Peyer's patch (tissue), 4 donors: Measurements from ENCODE around the gene RBBP4. TPM values are rescaled to one million over a fixed set of nuclear protein-coding genes. Genes with fewer than 3 reads are reported as not detected.

Experiments used
- DNase-seq, 3 donors: peaks; one replicate each; pipeline ENCODE4 v3.0.0-alpha.2; 2017 to 2019
- H3K27ac ChIP-seq, 4 donors: fragments of 200-600 bp; sonication (generic); one replicate each; pipeline ENCODE4 v1.5.1; 2016 to 2019
- H3K27me3 ChIP-seq, 2 donors: fragments of 200-600 bp; sonication (generic); one replicate each; pipeline ENCODE4 v1.5.1; 2019
- H3K36me3 ChIP-seq, 3 donors: fragments of 200-600 bp; sonication (generic); one replicate each; pipeline ENCODE4 v1.5.1; 2016 to 2019
- H3K4me1 ChIP-seq, 4 donors: fragments of 200-600 bp; sonication (generic); one replicate each; pipeline ENCODE4 v1.5.1; 2016 to 2019
- H3K4me3 ChIP-seq, 4 donors: fragments of 200-600 bp; sonication (generic); 1 replicate in 3 of 4; 2 replicates in 1 of 4; pipeline ENCODE4 v1.5.1; 2016 to 2019; ENCODE audit warnings: mild to moderate bottlenecking in 1 of 4
- H3K9me3 ChIP-seq, 4 donors: fragments of 200-600 bp; sonication (generic); one replicate each; pipeline ENCODE4 v1.5.1; 2016 to 2019; ENCODE audit warnings: mild to moderate bottlenecking in 1 of 4
- POLR2A ChIP-seq, 2 donors: fragments of 450-650 bp; IDR thresholded peaks; one replicate each; pipeline ENCODE4 v1.5.1; 2017; ENCODE audit warnings: antibody characterized with exemption in 2 of 2, mild to moderate bottlenecking in 2 of 2, moderate library complexity in 2 of 2
- total RNA-seq, 4 donors: library from RNA; depleted of rRNA; stranded (reverse); fragments of >200 nt; gene quantifications; one replicate each; pipeline ENCODE4 v1.1.0, GENCODE V29; 2016
- TF ChIP-seq, protein P1 (sequence below), 6 experiments: fragments of 450-650 bp in 4 of 6; fragments of 200-600 bp in 2 of 6; sonication (generic) in 1 of 6; IDR thresholded peaks; one replicate each; pipeline ENCODE4 v1.5.1; 2017 to 2019; ENCODE audit warnings: antibody characterized with exemption in 6 of 6, mild to moderate bottlenecking in 3 of 6, moderate library complexity in 1 of 6

Gene RBBP4
- total RNA-seq, 4 donors from 2014 or later = 72.1 to 172 (median 109) TPM

DNA sequence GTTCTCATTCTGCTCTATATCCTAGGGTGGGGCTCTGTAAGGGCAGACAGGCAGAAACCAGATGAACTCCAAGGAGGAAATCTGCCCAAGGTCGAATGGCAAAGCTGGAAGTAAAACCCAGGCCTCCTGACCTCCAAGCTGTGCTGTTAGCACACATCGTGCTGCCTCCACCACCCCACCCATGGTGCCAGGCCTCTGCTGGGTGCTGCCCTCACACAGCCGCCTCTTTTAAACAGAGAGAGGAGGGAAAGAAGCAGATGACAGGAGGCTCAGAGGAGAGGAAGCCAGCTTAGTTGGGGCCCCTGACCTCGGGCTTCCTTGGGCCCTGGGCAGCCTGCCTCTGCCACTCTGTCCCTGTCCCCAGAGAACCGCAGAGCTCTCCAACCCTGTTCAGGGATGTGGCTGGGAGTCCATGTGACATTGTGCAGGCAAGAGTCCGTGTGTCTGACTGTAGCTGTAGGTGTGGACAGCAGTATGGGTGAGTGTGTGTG, 50.5 kb downstream of the RBBP4 start:
- TF ChIP-seq, protein P1, sequence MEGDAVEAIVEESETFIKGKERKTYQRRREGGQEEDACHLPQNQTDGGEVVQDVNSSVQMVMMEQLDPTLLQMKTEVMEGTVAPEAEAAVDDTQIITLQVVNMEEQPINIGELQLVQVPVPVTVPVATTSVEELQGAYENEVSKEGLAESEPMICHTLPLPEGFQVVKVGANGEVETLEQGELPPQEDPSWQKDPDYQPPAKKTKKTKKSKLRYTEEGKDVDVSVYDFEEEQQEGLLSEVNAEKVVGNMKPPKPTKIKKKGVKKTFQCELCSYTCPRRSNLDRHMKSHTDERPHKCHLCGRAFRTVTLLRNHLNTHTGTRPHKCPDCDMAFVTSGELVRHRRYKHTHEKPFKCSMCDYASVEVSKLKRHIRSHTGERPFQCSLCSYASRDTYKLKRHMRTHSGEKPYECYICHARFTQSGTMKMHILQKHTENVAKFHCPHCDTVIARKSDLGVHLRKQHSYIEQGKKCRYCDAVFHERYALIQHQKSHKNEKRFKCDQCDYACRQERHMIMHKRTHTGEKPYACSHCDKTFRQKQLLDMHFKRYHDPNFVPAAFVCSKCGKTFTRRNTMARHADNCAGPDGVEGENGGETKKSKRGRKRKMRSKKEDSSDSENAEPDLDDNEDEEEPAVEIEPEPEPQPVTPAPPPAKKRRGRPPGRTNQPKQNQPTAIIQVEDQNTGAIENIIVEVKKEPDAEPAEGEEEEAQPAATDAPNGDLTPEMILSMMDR (IDR thresholded peaks at IDR 0.05) = no peak
- peak in 1 of 2 donors; percentile 40 for TF ChIP-seq POLR2A (IDR thresholded peaks at IDR 0.05)
- H3K27ac ChIP-seq = peak overlapping the region; percentile 47 to 86 (median 75)
- no peaks in the 10 kb centered on the region for H3K9me3 ChIP-seq
- peaks cover 0 to 18% (median 9%) of the 10 kb centered on the region in 4 donors for H3K4me1 ChIP-seq
- peak overlapping the region in 2 of 4 donors; percentile 62 to 67 for H3K4me3 ChIP-seq
- no peaks in the 10 kb centered on the region for H3K27me3 ChIP-seq
- peak in 1 of 3 donors; percentile 72 for DNase-seq
- no peaks in the 10 kb centered on the region for H3K36me3 ChIP-seq

DNA sequence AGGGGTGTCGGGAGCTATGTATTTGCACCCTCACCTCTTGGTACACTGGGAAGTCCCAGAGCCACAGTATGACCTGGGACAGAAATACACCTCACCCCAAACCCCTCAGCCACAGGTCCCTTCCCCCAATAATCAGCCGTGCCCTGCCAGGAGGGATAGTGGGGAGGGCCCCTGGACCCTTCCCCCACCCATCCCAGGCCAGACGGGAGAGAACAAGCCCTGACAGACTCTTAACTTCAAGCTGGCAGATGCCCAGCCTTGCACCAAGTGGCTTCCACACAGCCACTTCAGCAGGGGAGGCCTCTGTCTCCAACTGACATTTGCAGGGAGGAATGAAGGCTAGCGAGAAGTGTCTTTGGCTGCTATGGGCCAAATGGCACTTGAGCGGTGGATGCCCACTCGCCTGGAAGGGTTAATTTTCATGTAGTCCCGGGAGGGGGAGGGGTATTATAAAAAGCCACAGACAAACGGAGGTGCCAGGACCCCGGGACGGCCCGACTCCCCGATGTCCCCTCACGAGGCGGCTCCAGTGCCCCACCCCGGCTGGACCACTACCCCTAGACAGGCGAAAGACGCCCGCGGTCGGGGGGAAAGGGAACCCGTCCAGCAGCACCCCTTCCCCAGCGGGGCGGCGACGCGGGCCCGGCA, 51.1 kb downstream of the RBBP4 start:
- no peaks in the 10 kb centered on the region for H3K36me3 ChIP-seq
- peaks cover 0 to 18% (median 9%) of the 10 kb centered on the region in 4 donors for H3K4me1 ChIP-seq
- peak overlapping the region; percentile 39 to 67 (median 55) for H3K4me3 ChIP-seq
- no peaks in the 10 kb centered on the region for H3K27me3 ChIP-seq
- DNase-seq = peak in 1 of 3 donors; percentile 56
- no peaks in the 10 kb centered on the region for H3K9me3 ChIP-seq
- TF ChIP-seq, protein P1 (IDR thresholded peaks at IDR 0.05) = no peak
- no peak for TF ChIP-seq POLR2A (IDR thresholded peaks at IDR 0.05)
- H3K27ac ChIP-seq = peak overlapping the region; percentile 47 to 86 (median 75)

DNA sequence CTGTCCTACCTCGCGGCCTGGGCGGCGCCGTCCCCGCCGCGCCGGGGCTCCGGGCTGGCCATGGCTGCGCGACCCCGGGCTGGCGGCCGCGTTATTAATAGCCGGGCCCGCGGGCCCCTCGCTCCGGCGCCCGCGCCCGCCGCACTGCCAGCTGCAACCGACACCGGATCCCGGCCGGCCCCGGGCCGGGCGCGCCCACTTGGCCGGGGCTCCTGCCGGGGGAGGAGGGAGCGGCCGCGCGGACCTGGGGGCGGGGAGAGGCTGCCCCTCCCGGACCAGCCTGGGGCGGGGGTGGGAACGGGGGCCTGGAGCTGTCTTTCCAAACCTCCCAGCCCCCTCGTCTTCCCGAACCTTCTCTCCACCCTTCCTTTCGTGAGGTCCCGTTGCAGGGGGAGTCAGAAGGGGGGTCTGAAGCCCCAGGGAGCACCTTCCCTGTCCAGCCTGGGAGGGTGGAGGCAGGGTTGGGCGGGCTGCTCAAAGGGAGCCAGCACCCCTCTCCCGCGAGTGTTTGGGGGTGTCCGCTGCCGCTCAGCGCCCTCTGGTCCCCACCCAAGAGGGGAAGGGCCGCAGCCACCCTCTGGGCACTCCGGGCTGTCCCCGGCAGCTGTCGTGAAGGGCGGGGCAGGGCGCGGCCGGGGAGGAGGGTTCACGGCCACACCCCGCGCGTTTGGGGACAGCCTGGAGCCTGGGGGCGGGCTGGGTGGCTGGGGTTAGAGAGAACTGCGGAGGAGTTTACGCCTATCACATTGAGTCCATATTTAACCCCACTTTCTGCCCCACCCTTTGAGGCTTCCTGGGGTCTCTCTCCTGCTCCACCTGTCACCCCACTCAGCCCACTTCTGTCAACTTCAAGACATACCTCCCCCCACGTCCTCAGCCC, 51.8 kb downstream of the RBBP4 start, which contains the start of gene SYNC:
Gene SYNC, minus strand, starts transcription at position 172 of the 880 bp plus-strand sequence. Its CDS starts 110 bp downstream, at position 62.
- Histone ChIP-seq H3K4me3 (peak within 1 kb of the TSS; percentile 39 to 67 (median 55)), H3K27ac (peak within 1 kb of the TSS; percentile 47 to 86 (median 75)), H3K36me3 (no peaks in the 10 kb centered on the region), H3K4me1 (peaks cover 0 to 18% (median 9%) of the 10 kb centered on the region in 4 donors), H3K9me3 (no peaks in the 10 kb centered on the region), H3K27me3 (no peaks in the 10 kb centered on the region)
- peak in 2 of 3 donors; percentile 84 to 90 for DNase-seq
- TF ChIP-seq, protein P1 (IDR thresholded peaks at IDR 0.05) = no peak
- peak in 1 of 2 donors; percentile 55 for TF ChIP-seq POLR2A (IDR thresholded peaks at IDR 0.05)

DNA sequence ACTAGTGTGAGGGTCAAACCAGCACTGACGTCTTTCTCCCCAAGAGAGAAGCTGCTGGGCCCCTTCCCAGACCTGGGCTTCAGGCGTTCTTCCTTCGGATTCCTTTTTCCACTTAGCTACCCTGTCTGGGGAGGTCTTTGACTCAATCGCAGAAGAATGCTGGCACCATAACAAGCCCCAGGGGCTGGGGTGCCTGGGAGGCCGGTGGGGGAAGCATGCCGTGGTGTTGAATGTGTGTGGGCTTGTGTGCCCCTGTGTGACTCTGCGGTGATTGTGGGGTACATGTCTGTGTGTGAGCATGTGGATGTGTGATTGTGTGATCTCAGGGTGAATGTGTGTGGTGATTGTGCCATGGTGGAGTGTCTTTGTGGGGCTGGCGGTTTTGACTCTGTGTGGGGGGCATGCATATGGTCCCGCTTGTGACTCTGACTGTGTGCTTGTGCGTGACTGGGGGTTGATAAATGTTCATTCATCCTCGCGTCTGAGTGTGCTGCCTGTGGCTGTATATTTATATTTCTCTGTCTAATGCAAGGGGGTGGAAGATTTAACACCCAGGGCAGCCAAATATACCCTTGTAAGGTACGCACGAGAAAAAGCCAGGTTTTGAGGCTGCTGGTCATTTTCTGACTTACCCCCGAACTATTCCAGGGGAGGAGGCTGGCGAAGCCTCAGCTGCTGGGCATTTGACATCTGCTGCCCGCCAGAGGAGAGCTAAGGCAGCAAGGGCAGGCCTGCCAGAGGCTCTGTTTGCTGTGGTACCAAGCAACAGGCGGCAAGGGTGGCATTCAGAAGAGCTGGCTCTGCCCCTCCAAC, 52.7 kb downstream of the RBBP4 start:
- peak overlapping the region in 3 of 4 donors; percentile 48 to 67 (median 62) for H3K4me3 ChIP-seq
- no peaks in the 10 kb centered on the region for H3K27me3 ChIP-seq
- H3K9me3 ChIP-seq = no peaks in the 10 kb centered on the region
- peaks cover 0 to 18% (median 9%) of the 10 kb centered on the region in 4 donors for H3K4me1 ChIP-seq
- H3K27ac ChIP-seq = peak overlapping the region; percentile 17 to 86 (median 75)
- TF ChIP-seq, protein P1 (IDR thresholded peaks at IDR 0.05) = no peak
- TF ChIP-seq POLR2A (IDR thresholded peaks at IDR 0.05) = no peak
- H3K36me3 ChIP-seq = no peaks in the 10 kb centered on the region
- no peak for DNase-seq

DNA sequence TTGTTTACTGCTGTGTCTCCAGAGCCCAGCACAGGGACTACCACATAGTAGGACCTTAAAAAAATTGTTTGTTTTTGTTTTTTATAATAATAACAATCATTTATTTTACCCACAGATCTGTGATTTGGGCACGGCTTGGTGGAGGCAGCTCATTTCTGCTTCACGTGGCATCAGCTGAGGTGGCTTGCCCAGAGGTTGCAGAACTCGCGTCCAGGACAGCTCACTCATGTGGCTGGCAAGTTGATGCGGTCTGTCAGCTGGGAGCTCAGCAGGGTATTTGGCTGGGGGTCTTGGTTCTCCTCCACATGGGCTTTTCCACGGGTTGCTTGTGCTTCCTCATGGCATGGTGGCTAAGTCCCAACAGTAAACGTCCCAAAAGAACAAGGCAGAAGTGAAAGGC, 54.5 kb downstream of the RBBP4 start:
- no peak for DNase-seq

More for the DNA sequence above, 54.5 kb downstream of the RBBP4 start:
- no peak overlapping the region for H3K27ac ChIP-seq
- H3K4me1 ChIP-seq = peaks cover 0 to 18% (median 9%) of the 10 kb centered on the region in 4 donors
- H3K36me3 ChIP-seq = no peaks in the 10 kb centered on the region
- no peak for TF ChIP-seq POLR2A (IDR thresholded peaks at IDR 0.05)
- TF ChIP-seq, protein P1 (IDR thresholded peaks at IDR 0.05) = no peak
- no peaks in the 10 kb centered on the region for H3K9me3 ChIP-seq
- no peak overlapping the region for H3K4me3 ChIP-seq
- H3K27me3 ChIP-seq = no peaks in the 10 kb centered on the region
